Trophoblast cell (in vitro differentiated cells and primary cell): ENCODE results near the gene NSMF.
A peak's percentile ranks its signal among the peaks of the same experiment; 100 is the strongest.

Source experiments
- DNase-seq, 2 donors: peaks; one replicate each; pipeline ENCODE4 v3.0.0-alpha.2; 2016
- H2AFZ ChIP-seq: 2 replicates; pipeline ENCODE4 v1.6.1; 2013; ENCODE audit warnings: low read length, moderate library complexity, mild to moderate bottlenecking; ENCODE audit not compliant: insufficient read depth, poor library complexity
- H2AK5ac ChIP-seq: 2 replicates; pipeline ENCODE4 v1.6.1; 2013; ENCODE audit warnings: mild to moderate bottlenecking, low read length
- H2BK120ac ChIP-seq: 2 replicates; pipeline ENCODE4 v1.6.1; 2013; ENCODE audit warnings: low read length, mild to moderate bottlenecking, moderate library complexity; ENCODE audit not compliant: insufficient read depth, poor library complexity
- H2BK12ac ChIP-seq: 2 replicates; pipeline ENCODE4 v1.6.1; 2013; ENCODE audit warnings: mild to moderate bottlenecking, low read length, moderate library complexity
- H2BK5ac ChIP-seq: 2 replicates; pipeline ENCODE4 v1.6.1; 2013; ENCODE audit warnings: low read length, low read depth, moderate library complexity, mild to moderate bottlenecking; ENCODE audit not compliant: poor library complexity
- H3K14ac ChIP-seq: 2 replicates; pipeline ENCODE4 v1.6.1; 2013; ENCODE audit warnings: mild to moderate bottlenecking, low read length
- H3K18ac ChIP-seq: 2 replicates; pipeline ENCODE4 v1.6.1; 2013; ENCODE audit warnings: mild to moderate bottlenecking, low read length
- H3K23ac ChIP-seq: 2 replicates; pipeline ENCODE4 v1.6.1; 2013; ENCODE audit warnings: low read length
- H3K27ac ChIP-seq: 2 replicates; pipeline ENCODE4 v1.5.1; 2013; ENCODE audit warnings: low read depth, mild to moderate bottlenecking, inconsistent platforms, low read length, moderate library complexity
- H3K27me3 ChIP-seq: 2 replicates; pipeline ENCODE4 v1.6.1; 2013; ENCODE audit warnings: inconsistent platforms, mild to moderate bottlenecking, low read length, moderate library complexity; ENCODE audit not compliant: insufficient read depth
- H3K36me3 ChIP-seq, 2 experiments: 1 replicate in 1 of 2; 2 replicates in 1 of 2; pipeline ENCODE4 v1.6.1; 2013; ENCODE audit warnings: low read length in 2 of 2, mild to moderate bottlenecking in 2 of 2, moderate library complexity in 1 of 2; ENCODE audit not compliant: insufficient read depth in 2 of 2, control insufficient read depth in 1 of 2
- H3K4ac ChIP-seq: 2 replicates; pipeline ENCODE4 v1.6.1; 2013; ENCODE audit warnings: low read depth, mild to moderate bottlenecking, low read length, moderate library complexity
- H3K4me1 ChIP-seq, 2 experiments: 1 replicate in 1 of 2; 2 replicates in 1 of 2; pipeline ENCODE4 v1.6.1; 2013; ENCODE audit warnings: low read length in 2 of 2, mild to moderate bottlenecking in 2 of 2, moderate library complexity in 1 of 2; ENCODE audit not compliant: insufficient read depth in 2 of 2, control insufficient read depth in 1 of 2
- H3K4me2 ChIP-seq: 2 replicates; pipeline ENCODE4 v1.6.1; 2013; ENCODE audit warnings: inconsistent platforms, mild to moderate bottlenecking, low read length, moderate library complexity
- H3K4me3 ChIP-seq: 2 replicates; pipeline ENCODE4 v1.5.1; 2013; ENCODE audit warnings: mild to moderate bottlenecking, low read depth, low read length, inconsistent platforms
- H3K79me1 ChIP-seq: one replicate; pipeline ENCODE4 v1.6.1; 2013; ENCODE audit warnings: low read length
- H3K79me2 ChIP-seq: 2 replicates; pipeline ENCODE4 v1.6.1; 2013; ENCODE audit warnings: low read length, mild to moderate bottlenecking; ENCODE audit not compliant: control insufficient read depth, insufficient read depth, poor library complexity
- H3K9ac ChIP-seq: 2 replicates; pipeline ENCODE4 v1.6.1; 2013; ENCODE audit warnings: mild to moderate bottlenecking, low read length
- H3K9me3 ChIP-seq: 2 replicates; pipeline ENCODE4 v1.6.1; 2013; ENCODE audit warnings: low read depth, mild to moderate bottlenecking, control low read depth, inconsistent platforms, low read length; ENCODE audit not compliant: insufficient read depth
- H4K12ac ChIP-seq: 2 replicates; pipeline ENCODE4 v1.6.1; 2013; ENCODE audit warnings: low read depth, mild to moderate bottlenecking, low read length, moderate library complexity
- H4K8ac ChIP-seq: 2 replicates; pipeline ENCODE4 v1.6.1; 2013; ENCODE audit warnings: low read depth, mild to moderate bottlenecking, low read length, moderate library complexity
- H4K91ac ChIP-seq: one replicate; pipeline ENCODE4 v1.6.1; 2013; ENCODE audit warnings: low read depth, mild to moderate bottlenecking, low read length, moderate library complexity
- WGBS: extraction: QIAGEN DNeasy Blood & Tissue Kit; methylation state at CpG from one replicate; pipeline ENCODE4 v1.1.7; 2013; ENCODE audit warnings: missing lambda C conversion rate; ENCODE audit not compliant: insufficient read length, insufficient coverage; ENCODE audit errors: extremely low coverage; 5-methylcytosine and 5-hydroxymethylcytosine counted together

Gene NSMF

DNA sequence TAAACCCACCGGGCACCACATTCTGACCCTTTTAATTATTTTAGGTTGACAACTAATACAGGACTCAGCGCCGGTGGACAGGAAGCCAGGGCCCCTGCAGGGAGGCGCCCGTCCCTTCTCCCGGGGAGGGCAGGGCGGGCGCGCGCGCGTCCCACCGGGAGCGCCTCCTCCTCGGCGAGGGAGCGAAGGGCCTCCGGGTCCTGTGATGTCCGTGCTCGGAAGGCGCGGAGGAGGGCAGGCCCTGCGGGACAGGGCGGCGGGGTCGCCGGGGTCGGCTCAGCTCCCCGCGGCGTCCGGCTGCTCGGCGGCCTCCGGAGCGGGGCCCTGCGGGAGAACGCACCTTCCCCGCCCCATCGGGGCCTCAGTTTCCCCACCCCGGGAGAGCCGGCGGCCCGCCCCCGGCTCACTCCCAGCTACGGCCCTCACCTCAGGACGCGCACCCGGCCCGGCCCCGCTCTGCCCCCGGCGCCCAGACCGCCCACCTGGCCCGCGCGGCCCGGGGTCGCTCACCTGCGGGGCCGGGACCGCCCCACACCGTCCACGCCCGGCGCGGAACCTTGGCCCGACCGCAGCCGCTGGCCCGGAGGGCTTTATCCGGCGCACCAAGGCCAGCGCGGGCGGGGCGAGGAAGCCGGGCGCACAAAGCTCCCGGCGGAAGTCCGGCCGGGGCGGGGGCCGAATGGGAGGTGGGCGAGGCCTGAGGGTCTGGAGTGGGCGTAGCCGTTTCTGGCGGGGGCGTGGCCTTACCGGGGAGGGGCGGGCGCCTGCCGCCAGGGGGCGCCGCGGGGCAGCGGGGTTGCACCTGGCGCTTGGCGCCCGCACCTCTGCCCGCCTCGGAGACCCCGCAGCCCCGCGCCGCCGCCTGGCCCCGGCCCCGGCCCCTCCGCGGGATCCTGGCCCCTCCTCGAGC is 36.3 kb downstream of the NSMF start, which contains the start of the genes EXD3 and NOXA1:
Gene EXD3 (minus strand): TSS at position 559 of the 910 bp plus-strand sequence. CDS start 27,805 bp downstream, outside the sequence.
Gene NOXA1 (plus strand): TSS at position 790 of the 910 bp plus-strand sequence. CDS start 137 bp downstream, outside the sequence.
- Histone ChIP-seq H3K9me3 (no peaks in the 10 kb centered on the region), H3K79me2 (peaks cover 5% of the 10 kb centered on the region), H2BK12ac (peak within 1 kb of the TSS; percentile 42), H2BK120ac (peak within 1 kb of the TSS; percentile 6), H3K9ac (peak within 1 kb of the TSS; percentile 80), H2AK5ac (peak within 1 kb of the TSS; percentile 31), H3K14ac (peak within 1 kb of the TSS; percentile 67), H3K4ac (peak within 1 kb of the TSS; percentile 58), H3K4me3 (peak within 1 kb of the TSS; percentile 80), H3K27me3 (no peaks in the 10 kb centered on the region), H3K27ac (no peak within 1 kb of the TSS), H4K8ac (peak within 1 kb of the TSS; percentile 85), H3K36me3 (no peaks in the 10 kb centered on the region), H4K91ac (peak within 1 kb of the TSS; percentile 83), H3K23ac (no peak within 1 kb of the TSS), H2AFZ (peak within 1 kb of the TSS; percentile 42), H3K4me2 (peak within 1 kb of the TSS; percentile 96), H3K18ac (peak within 1 kb of the TSS; percentile 82), H4K12ac (peak within 1 kb of the TSS; percentile 69), H3K79me1 (peaks cover 12% of the 10 kb centered on the region), H3K4me1 (peaks cover 3 to 18% of the 10 kb centered on the region in 2 experiments), H2BK5ac (no peak within 1 kb of the TSS)
- peak; percentile 89 to 97 for DNase-seq
- no CpG with 5 or more reads among the region's 113 CpGs for WGBS

DNA sequence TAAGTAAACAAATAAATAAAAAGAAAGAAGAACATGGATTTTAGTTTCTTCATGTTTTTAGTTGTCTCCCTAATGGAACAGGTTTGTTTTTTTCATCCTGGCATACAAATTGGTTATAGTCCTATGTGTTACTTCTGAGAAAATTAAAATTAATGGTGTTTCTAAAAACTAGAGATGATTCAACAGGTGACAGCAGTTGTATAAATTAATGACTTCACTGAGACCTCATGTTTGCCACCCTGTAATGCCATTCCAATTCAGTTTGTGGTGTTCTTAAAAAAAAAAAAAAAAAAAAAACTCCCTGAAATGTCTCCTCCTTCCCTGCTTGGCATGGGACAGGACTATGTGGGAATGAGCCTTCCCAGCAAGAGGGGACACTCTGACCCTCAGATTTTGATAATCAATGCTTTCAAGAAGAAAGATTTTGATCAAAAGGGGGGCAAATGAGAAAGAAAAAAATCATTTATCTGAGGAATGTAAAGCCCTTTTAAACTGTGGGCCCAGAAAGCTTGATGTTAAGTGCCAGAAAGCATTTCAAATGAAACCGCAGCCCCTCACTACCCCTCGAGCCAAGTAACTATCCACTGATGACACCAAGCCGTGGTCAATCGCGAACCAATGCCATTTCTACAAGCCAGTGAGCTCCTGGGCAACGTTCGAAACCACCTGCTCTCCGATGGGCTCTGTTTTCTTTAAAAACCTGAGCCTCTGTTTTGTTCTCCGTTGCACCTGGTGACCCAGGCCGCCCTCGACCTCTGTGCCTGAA is 37.1 kb downstream of the NSMF start:
- Histone ChIP-seq H4K12ac (peak overlapping the region; percentile 7), H3K9ac (peak overlapping the region; percentile 80), H4K91ac (peak overlapping the region; percentile 83), H2AK5ac (no peak overlapping the region), H3K18ac (peak overlapping the region; percentile 39), H3K4me3 (peak overlapping the region; percentile 80), H3K14ac (peak overlapping the region; percentile 67), H3K4ac (peak overlapping the region; percentile 16), H3K9me3 (no peaks in the 10 kb centered on the region), H3K4me1 (peaks cover 3 to 18% of the 10 kb centered on the region in 2 experiments), H3K27me3 (no peaks in the 10 kb centered on the region), H3K79me2 (peaks cover 5% of the 10 kb centered on the region), H2BK120ac (no peak overlapping the region), H2BK12ac (no peak overlapping the region), H3K23ac (no peak overlapping the region), H3K36me3 (no peaks in the 10 kb centered on the region), H2AFZ (peak overlapping the region; percentile 12), H3K79me1 (peaks cover 12% of the 10 kb centered on the region), H4K8ac (peak overlapping the region; percentile 85), H3K4me2 (peak overlapping the region; percentile 96), H2BK5ac (no peak overlapping the region), H3K27ac (no peak overlapping the region)
- peak in 1 of 2 donors; percentile 13 for DNase-seq
- no CpG with 5 or more reads among the region's 11 CpGs for WGBS

DNA sequence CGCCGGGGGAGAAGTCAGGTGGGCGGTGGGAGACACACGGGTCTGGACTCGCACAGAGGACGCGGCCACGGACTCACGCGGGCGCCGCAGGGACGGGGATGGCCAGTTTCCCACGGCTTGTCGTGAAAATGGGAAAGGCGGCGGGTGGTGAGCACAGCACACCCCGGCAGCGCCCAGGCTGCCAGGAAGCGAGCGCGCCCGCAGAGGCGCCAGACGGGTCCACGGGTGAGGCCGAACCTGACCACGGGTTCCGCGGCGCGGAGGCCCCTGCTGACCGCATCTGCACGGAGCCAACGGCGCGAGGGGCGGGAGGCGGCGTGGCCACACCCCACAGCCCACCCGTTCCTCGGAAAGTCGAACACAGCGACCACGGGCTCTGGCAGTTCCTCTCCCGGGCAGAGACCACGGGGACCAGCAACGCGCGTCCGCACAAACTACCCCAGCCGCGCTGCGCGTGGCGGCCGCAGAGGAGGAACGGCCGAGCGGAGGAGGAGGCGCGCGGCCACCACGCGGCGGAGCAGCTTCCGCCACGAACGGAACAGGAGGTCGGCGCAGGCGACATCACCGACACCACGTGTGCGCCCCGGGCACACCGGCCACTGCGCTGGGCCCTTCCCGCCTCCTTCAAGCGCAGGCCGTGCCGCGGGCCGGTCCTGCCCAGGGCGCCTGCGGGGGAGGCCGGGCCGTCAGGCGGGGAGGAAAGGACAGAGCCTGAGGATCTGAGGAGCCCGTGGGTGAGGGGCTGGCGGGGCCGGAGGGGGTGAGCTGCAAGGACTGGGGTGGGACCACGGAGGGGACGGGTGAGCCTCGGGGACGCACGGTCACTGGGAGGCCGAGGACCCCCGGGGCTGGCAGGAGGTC is 41.7 kb downstream of the NSMF start:
- peaks cover 3% of the 10 kb centered on the region in 2 experiments for H3K4me1 ChIP-seq
- peaks cover 2% of the 10 kb centered on the region for H3K79me1 ChIP-seq
- H3K9ac ChIP-seq = no peak overlapping the region
- H3K4ac ChIP-seq = no peak overlapping the region
- H4K8ac ChIP-seq = no peak overlapping the region
- no peaks in the 10 kb centered on the region for H3K9me3 ChIP-seq
- no peaks in the 10 kb centered on the region for H3K36me3 ChIP-seq
- no peak overlapping the region for H3K4me2 ChIP-seq
- no peak overlapping the region for H2AK5ac ChIP-seq
- H2AFZ ChIP-seq = no peak overlapping the region
- peaks cover 2% of the 10 kb centered on the region for H3K79me2 ChIP-seq
- H3K4me3 ChIP-seq = no peak overlapping the region
- H3K27me3 ChIP-seq = no peaks in the 10 kb centered on the region
- no peak for DNase-seq
- H3K27ac ChIP-seq = no peak overlapping the region
- H3K23ac ChIP-seq = no peak overlapping the region
- no peak overlapping the region for H3K14ac ChIP-seq
- H2BK5ac ChIP-seq = no peak overlapping the region
- WGBS = no CpG with 5 or more reads among the region's 99 CpGs
- H4K12ac ChIP-seq = no peak overlapping the region
- no peak overlapping the region for H2BK12ac ChIP-seq
- no peak overlapping the region for H3K18ac ChIP-seq
- no peak overlapping the region for H4K91ac ChIP-seq
- H2BK120ac ChIP-seq = no peak overlapping the region
